SK-N-MC (cell line): ENCODE measurements around the gene TBC1D22A.

Experiments
- DNase-seq: peaks from one replicate; pipeline ENCODE4 v3.0.0-alpha.2; 2011; ENCODE audit warnings: low read depth, low spot score
- H3K27ac ChIP-seq: fragments of 200-600 bp; sonication (generic); 2 replicates; pipeline ENCODE4 v1.5.1; 2016; ENCODE audit warnings: mixed run types
- H3K36me3 ChIP-seq: fragments of 200-600 bp; sonication (generic); 2 replicates; pipeline ENCODE4 v1.6.1; 2017; ENCODE audit warnings: antibody characterized with exemption, low read length, mixed read lengths; ENCODE audit not compliant: insufficient read depth
- H3K4me3 ChIP-seq: fragments of 200-600 bp; sonication (generic); 2 replicates; pipeline ENCODE4 v1.5.1; 2016
- H3K9ac ChIP-seq: fragments of 200-600 bp; sonication (generic); 2 replicates; pipeline ENCODE4 v1.8.0; 2017; ENCODE audit warnings: mixed run types, mixed read lengths; ENCODE audit not compliant: insufficient read length
- H3K9me3 ChIP-seq: fragments of 200-600 bp; sonication (generic); 2 replicates; pipeline ENCODE4 v1.6.1; 2017; ENCODE audit warnings: low read depth, mild to moderate bottlenecking, antibody characterized with exemption, low read length, moderate library complexity, mixed read lengths
- EZH2 ChIP-seq: fragments of 200-600 bp; sonication (generic); IDR thresholded peaks from one replicate; pipeline ENCODE4 v1.6.1; 2017; ENCODE audit warnings: antibody characterized with exemption
- FOXP2 ChIP-seq: optimal IDR thresholded peaks from 2 replicates; pipeline ENCODE3; 2011; ENCODE audit warnings: mild to moderate bottlenecking, moderate library complexity; ENCODE audit not compliant: insufficient read depth; ENCODE audit errors: extremely low read length, control extremely low read depth
- POLR2AphosphoS5 ChIP-seq: IDR thresholded peaks from 2 replicates; pipeline ENCODE4 v1.6.1; 2012; ENCODE audit warnings: mild to moderate bottlenecking, low read depth, low read length, borderline replicate concordance

Gene TBC1D22A

GRCh38 chr22:46910624-46911023, 148.2 kb downstream of the TBC1D22A start:
- 0 out of 2 replicates have a peak, but pooled peaks cover 3% of the 10 kb centered on the region for H3K36me3 ChIP-seq

GRCh38 chr22:46911346-46911745, 148.9 kb downstream of the TBC1D22A start:
- TF ChIP-seq POLR2AphosphoS5 (no peak), FOXP2 (no peak), EZH2 (no peak)
- Histone ChIP-seq H3K4me3 (no peak overlapping the region), H3K36me3 (0 out of 2 replicates have a peak, but pooled peaks cover 3% of the 10 kb centered on the region), H3K9ac (no peak overlapping the region), H3K27ac (no peak overlapping the region), H3K9me3 (no peaks in the 10 kb centered on the region)
- no peak for DNase-seq

More at GRCh38 chr22:46910624-46911023, 148.2 kb downstream of the TBC1D22A start:
- no peak overlapping the region for H3K4me3 ChIP-seq
- no peak overlapping the region for H3K27ac ChIP-seq
- no peaks in the 10 kb centered on the region for H3K9me3 ChIP-seq
- no peak for TF ChIP-seq EZH2
- no peak for TF ChIP-seq POLR2AphosphoS5
- TF ChIP-seq FOXP2, result no peak
- H3K9ac ChIP-seq, result no peak overlapping the region
- no peak for DNase-seq

GRCh38 chr22:46913351-46913750, 150.9 kb downstream of the TBC1D22A start:
- no peak overlapping the region for H3K4me3 ChIP-seq
- no peak for TF ChIP-seq FOXP2
- TF ChIP-seq POLR2AphosphoS5, result no peak
- no peak for TF ChIP-seq EZH2
- DNase-seq, result no peak
- H3K9ac ChIP-seq, result no peak overlapping the region
- H3K36me3 ChIP-seq, result 0 out of 2 replicates have a peak, but pooled peaks cover 3% of the 10 kb centered on the region
- H3K27ac ChIP-seq, result no peak overlapping the region
- no peaks in the 10 kb centered on the region for H3K9me3 ChIP-seq

- Histone ChIP-seq H3K4me3 (no peak overlapping the region), H3K36me3 (0 out of 2 replicates have a peak, but pooled peaks cover 3% of the 10 kb centered on the region), H3K9ac (no peak overlapping the region), H3K27ac (no peak overlapping the region), H3K9me3 (no peaks in the 10 kb centered on the region)
- no peak for DNase-seq
- TF ChIP-seq POLR2AphosphoS5 (no peak), FOXP2 (no peak), EZH2 (no peak)
These were observed 152.0 kb downstream of the TBC1D22A start for GRCh38 chr22:46914481-46914880.

- no peak overlapping the region for H3K27ac ChIP-seq
- no peaks in the 10 kb centered on the region for H3K9me3 ChIP-seq
- TF ChIP-seq FOXP2, result no peak
- no peak for TF ChIP-seq POLR2AphosphoS5
- TF ChIP-seq EZH2, result no peak
- H3K36me3 ChIP-seq, result 0 out of 2 replicates have a peak, but pooled peaks cover 3% of the 10 kb centered on the region
- no peak for DNase-seq
- H3K9ac ChIP-seq, result no peak overlapping the region
- no peak overlapping the region for H3K4me3 ChIP-seq
These were observed 152.8 kb downstream of the TBC1D22A start for GRCh38 chr22:46914916-46915894.

- Histone ChIP-seq H3K9me3 (no peaks in the 10 kb centered on the region), H3K36me3 (0 out of 2 replicates have a peak, but pooled peaks cover 3% of the 10 kb centered on the region), H3K4me3 (no peak overlapping the region), H3K27ac (no peak overlapping the region), H3K9ac (no peak overlapping the region)
- no peak for DNase-seq
- no peak for TF ChIP-seq EZH2
- no peak for TF ChIP-seq FOXP2
- TF ChIP-seq POLR2AphosphoS5, result no peak
These were observed 153.7 kb downstream of the TBC1D22A start for GRCh38 chr22:46915950-46916730.

- H3K4me3 ChIP-seq, result no peak overlapping the region
- DNase-seq, result no peak
- H3K9ac ChIP-seq, result no peak overlapping the region
- TF ChIP-seq FOXP2 (no peak), EZH2 (no peak), POLR2AphosphoS5 (no peak)
- H3K9me3 ChIP-seq, result no peaks in the 10 kb centered on the region
- H3K27ac ChIP-seq, result no peak overlapping the region
- 0 out of 2 replicates have a peak, but pooled peaks cover 3% of the 10 kb centered on the region for H3K36me3 ChIP-seq
These were observed 154.7 kb downstream of the TBC1D22A start for GRCh38 chr22:46916886-46917770.
